OCI-LY7 (cell line): Measurements from ENCODE around the gene BRD1.

Experiments
- EZH2phosphoT487 ChIP-seq: fragments of 200-600 bp; sonication (generic); IDR thresholded peaks from 2 replicates; pipeline ENCODE4 v1.6.1; 2018; ENCODE audit warnings: low read depth, borderline replicate concordance, mild to moderate bottlenecking, mixed run types, antibody characterized with exemption, low read length, moderate library complexity, mixed read lengths
- TF ChIP-seq, protein P1 (sequence below): fragments of 200-600 bp; sonication (generic); conservative IDR thresholded peaks from 2 replicates; pipeline ENCODE4 v1.5.1; 2014; ENCODE audit warnings: mild to moderate bottlenecking, antibody characterized with exemption, low read length, moderate library complexity, mixed read lengths

DNA sequence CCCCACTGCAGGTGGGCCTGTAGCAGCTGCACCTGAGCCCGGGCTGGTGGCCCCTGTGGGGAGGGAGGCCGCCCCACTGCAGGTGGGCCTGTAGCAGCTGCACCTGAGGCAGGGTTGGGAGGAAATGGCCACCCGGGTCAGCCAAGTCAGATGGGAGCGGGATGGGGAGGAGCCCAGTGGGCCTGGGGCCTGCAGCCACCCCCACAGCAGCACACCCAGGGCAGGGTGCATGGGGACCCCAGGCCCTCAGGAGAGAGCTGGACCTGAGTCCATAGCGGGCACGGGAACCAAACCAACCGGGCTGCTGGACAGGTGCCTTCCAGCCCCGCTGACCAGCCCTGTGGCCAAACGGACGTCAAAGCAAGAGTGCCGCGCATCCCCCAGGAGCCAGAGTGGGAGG lies 61.7 kb downstream of the BRD1 start:
- TF ChIP-seq, protein P1, sequence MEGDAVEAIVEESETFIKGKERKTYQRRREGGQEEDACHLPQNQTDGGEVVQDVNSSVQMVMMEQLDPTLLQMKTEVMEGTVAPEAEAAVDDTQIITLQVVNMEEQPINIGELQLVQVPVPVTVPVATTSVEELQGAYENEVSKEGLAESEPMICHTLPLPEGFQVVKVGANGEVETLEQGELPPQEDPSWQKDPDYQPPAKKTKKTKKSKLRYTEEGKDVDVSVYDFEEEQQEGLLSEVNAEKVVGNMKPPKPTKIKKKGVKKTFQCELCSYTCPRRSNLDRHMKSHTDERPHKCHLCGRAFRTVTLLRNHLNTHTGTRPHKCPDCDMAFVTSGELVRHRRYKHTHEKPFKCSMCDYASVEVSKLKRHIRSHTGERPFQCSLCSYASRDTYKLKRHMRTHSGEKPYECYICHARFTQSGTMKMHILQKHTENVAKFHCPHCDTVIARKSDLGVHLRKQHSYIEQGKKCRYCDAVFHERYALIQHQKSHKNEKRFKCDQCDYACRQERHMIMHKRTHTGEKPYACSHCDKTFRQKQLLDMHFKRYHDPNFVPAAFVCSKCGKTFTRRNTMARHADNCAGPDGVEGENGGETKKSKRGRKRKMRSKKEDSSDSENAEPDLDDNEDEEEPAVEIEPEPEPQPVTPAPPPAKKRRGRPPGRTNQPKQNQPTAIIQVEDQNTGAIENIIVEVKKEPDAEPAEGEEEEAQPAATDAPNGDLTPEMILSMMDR, result no peak
- no peak for TF ChIP-seq EZH2phosphoT487
